ENCODE results near the gene C7orf57. TPM values are rescaled to one million over a fixed set of nuclear protein-coding genes. Genes with fewer than 3 reads are reported as not detected.

The C7orf57 gene
- total RNA-seq, 3 donors from 2014 or later (not counting 1 experiment from before 2014, with no cell fraction given): 0.85 TPM; not detected in 2

DNA sequence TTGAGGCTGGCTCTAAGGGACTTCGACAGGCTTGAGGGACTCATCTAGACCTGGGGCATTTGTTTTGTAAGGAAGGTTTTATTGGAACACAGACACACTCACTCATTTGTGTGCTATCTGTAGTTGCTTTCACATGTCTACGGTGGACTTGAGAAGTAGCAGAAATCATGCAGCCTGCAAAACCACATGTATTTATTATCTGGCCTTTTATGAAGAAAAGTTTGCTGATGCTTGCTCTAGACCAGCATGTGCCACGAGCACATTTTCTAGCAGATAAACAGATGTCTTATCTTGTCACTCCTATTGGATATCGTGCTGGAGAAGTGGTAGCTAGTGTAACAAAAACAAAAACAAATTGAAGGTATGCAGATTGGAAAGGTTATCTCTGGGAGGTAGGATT is 63.5 kb downstream of the C7orf57 start:
- Histone ChIP-seq H3K4me1 (ENCODE audit: control insufficient read depth, insufficient read depth, low read length) (peaks cover 53% of the 10 kb centered on the region), H3K27me3 (ENCODE audit: control insufficient read depth, insufficient read depth, low read length) (no peaks in the 10 kb centered on the region), H3K36me3 (ENCODE audit: control insufficient read depth, insufficient read depth, low read length) (peaks cover 60% of the 10 kb centered on the region), H3K27ac (ENCODE audit: low read length) (peak overlapping the region; percentile 86), H3K9me3 (ENCODE audit: control insufficient read depth, insufficient read depth, low read length) (no peaks in the 10 kb centered on the region), H3K4me3 (ENCODE audit: low read length) (no peak overlapping the region)
- WGBS (ENCODE audit: insufficient coverage): 81% methylated on average over 4 of the region's 4 CpGs
- H3K27me3 Mint-ChIP-seq (ENCODE audit: low read depth in 2 of 2): no peaks in the 10 kb centered on the region
- peak overlapping the region; percentile 96 to 98 for H3K27ac Mint-ChIP-seq
- TF ChIP-seq, protein P1, sequence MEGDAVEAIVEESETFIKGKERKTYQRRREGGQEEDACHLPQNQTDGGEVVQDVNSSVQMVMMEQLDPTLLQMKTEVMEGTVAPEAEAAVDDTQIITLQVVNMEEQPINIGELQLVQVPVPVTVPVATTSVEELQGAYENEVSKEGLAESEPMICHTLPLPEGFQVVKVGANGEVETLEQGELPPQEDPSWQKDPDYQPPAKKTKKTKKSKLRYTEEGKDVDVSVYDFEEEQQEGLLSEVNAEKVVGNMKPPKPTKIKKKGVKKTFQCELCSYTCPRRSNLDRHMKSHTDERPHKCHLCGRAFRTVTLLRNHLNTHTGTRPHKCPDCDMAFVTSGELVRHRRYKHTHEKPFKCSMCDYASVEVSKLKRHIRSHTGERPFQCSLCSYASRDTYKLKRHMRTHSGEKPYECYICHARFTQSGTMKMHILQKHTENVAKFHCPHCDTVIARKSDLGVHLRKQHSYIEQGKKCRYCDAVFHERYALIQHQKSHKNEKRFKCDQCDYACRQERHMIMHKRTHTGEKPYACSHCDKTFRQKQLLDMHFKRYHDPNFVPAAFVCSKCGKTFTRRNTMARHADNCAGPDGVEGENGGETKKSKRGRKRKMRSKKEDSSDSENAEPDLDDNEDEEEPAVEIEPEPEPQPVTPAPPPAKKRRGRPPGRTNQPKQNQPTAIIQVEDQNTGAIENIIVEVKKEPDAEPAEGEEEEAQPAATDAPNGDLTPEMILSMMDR (IDR thresholded peaks at IDR 0.05): no peak
- H3K36me3 Mint-ChIP-seq: peaks cover 19% of the 10 kb centered on the region
- H3K9me3 Mint-ChIP-seq: no peaks in the 10 kb centered on the region
- ATAC-seq (no peak), DNase-seq (no peak)
- intact Hi-C loops (cut with micrococcal nuclease): no loop called here
- peaks cover 72 to 77% of the 10 kb centered on the region in 2 donors for H3K4me1 Mint-ChIP-seq
- H3K4me3 Mint-ChIP-seq: peak overlapping the region; percentile 86

DNA sequence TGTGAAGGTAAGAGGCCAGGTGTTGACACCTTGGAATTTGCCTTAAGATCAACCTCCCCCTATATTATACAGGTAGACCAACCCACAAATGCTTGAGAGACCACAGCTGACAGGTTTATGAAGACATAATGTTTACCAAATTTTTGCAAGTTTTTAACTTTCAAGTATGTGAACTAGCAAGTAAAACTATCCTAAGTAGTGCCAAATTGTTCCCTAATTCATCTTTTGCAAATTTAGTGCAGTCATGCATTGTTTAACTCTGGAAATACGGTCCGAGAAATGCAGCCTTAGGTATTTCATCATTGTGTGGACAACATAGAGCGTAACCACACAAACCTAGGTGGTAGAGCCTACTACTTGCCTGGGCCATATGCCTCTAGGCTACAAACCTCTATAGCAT is 64.4 kb downstream of the C7orf57 start:
- 81% methylated on average over 3 of the region's 3 CpGs for WGBS (ENCODE audit: insufficient coverage)
- TF ChIP-seq, protein P1 (IDR thresholded peaks at IDR 0.05): no peak
- Mint-ChIP-seq H3K9me3 (no peaks in the 10 kb centered on the region), H3K4me1 (peaks cover 67 to 71% of the 10 kb centered on the region in 2 donors), H3K36me3 (peaks cover 24% of the 10 kb centered on the region), H3K27me3 (ENCODE audit: low read depth in 2 of 2) (no peaks in the 10 kb centered on the region), H3K4me3 (peak overlapping the region; percentile 45), H3K27ac (peak overlapping the region; percentile 96 to 98)
- ATAC-seq (no peak), DNase-seq (no peak)
- H3K4me1 ChIP-seq (ENCODE audit: control insufficient read depth, insufficient read depth, low read length): peaks cover 53% of the 10 kb centered on the region
- H3K36me3 ChIP-seq (ENCODE audit: control insufficient read depth, insufficient read depth, low read length): peaks cover 62% of the 10 kb centered on the region
- no peak overlapping the region for H3K4me3 ChIP-seq (ENCODE audit: low read length)
- H3K27me3 ChIP-seq (ENCODE audit: control insufficient read depth, insufficient read depth, low read length): no peaks in the 10 kb centered on the region
- intact Hi-C loops (cut with micrococcal nuclease): no loop called here
- H3K9me3 ChIP-seq (ENCODE audit: control insufficient read depth, insufficient read depth, low read length): no peaks in the 10 kb centered on the region
- H3K27ac ChIP-seq (ENCODE audit: low read length): peak overlapping the region; percentile 3

DNA sequence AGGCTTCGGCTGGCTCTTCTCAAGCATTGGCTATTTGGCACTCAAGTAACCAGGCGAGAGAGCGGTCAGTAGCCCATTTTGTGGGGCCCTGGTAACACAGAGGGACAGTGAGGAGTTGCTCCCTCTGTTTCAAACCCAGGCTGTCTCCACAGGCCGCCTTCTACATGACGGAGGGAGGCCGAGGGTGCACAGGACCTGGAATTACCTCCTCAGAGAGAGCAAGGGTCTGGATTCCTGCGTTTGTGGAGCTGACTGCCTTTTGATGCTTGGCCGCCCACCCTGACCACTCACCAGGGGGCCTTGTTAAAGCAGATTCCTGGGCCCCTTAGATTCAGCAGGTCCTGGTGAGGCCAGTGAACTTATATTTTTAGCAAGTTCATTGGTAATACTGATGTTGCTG is 66.0 kb downstream of the C7orf57 start:
- DNase-seq (no peak), ATAC-seq (no peak)
- H3K36me3 ChIP-seq (ENCODE audit: control insufficient read depth, insufficient read depth, low read length): peaks cover 64% of the 10 kb centered on the region
- no peak overlapping the region for H3K27ac ChIP-seq (ENCODE audit: low read length)
- 98% methylated on average over 8 of the region's 8 CpGs for whole genome bisulfite sequencing (ENCODE audit: insufficient coverage)
- Mint-ChIP-seq H3K9me3 (no peaks in the 10 kb centered on the region), H3K36me3 (peaks cover 22% of the 10 kb centered on the region), H3K27ac (peak overlapping the region; percentile 72 to 96), H3K4me3 (no peak overlapping the region), H3K4me1 (peaks cover 56 to 61% of the 10 kb centered on the region in 2 donors), H3K27me3 (ENCODE audit: low read depth in 2 of 2) (no peaks in the 10 kb centered on the region)
- H3K4me3 ChIP-seq (ENCODE audit: low read length): no peak overlapping the region
- peaks cover 40% of the 10 kb centered on the region for H3K4me1 ChIP-seq (ENCODE audit: control insufficient read depth, insufficient read depth, low read length)
- intact Hi-C loops (cut with micrococcal nuclease): no loop called here
- TF ChIP-seq, protein P1 (IDR thresholded peaks at IDR 0.05): no peak
- no peaks in the 10 kb centered on the region for H3K9me3 ChIP-seq (ENCODE audit: control insufficient read depth, insufficient read depth, low read length)
- no peaks in the 10 kb centered on the region for H3K27me3 ChIP-seq (ENCODE audit: control insufficient read depth, insufficient read depth, low read length)

DNA sequence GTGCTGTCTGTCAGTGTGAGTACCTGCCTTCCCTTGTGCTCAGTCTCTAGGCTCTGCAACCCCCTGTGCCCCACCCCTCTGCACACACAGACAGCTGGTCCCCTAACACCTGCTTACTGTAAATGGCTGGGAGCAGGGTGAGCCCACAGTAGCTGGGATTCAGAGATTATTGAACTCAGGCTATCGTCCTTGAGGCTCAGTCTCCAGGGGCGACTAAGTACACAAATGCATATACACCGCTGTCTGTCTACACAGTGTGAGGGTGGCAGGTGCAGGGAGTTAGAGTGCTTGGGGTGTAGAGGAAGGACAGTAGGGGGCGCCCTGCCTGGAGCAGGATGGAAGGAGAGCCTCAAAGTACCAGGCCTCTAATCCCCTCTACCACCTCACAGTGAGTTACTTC is 66.6 kb downstream of the C7orf57 start:
- Mint-ChIP-seq H3K27ac (peak overlapping the region; percentile 48 to 72), H3K36me3 (peaks cover 22% of the 10 kb centered on the region), H3K27me3 (ENCODE audit: low read depth in 2 of 2) (no peaks in the 10 kb centered on the region), H3K4me3 (no peak overlapping the region), H3K9me3 (no peaks in the 10 kb centered on the region), H3K4me1 (peaks cover 51 to 60% of the 10 kb centered on the region in 2 donors)
- intact Hi-C loops (cut with micrococcal nuclease): no loop called here
- peaks cover 68% of the 10 kb centered on the region for H3K36me3 ChIP-seq (ENCODE audit: control insufficient read depth, insufficient read depth, low read length)
- peak in 1 of 2 donors; percentile 52 for DNase-seq
- no peaks in the 10 kb centered on the region for H3K27me3 ChIP-seq (ENCODE audit: control insufficient read depth, insufficient read depth, low read length)
- H3K27ac ChIP-seq (ENCODE audit: low read length): no peak overlapping the region
- ATAC-seq: peak in 2 of 3 donors; percentile 30 to 33
- TF ChIP-seq, protein P1 (IDR thresholded peaks at IDR 0.05): peak; percentile 44
- H3K4me1 ChIP-seq (ENCODE audit: control insufficient read depth, insufficient read depth, low read length): peaks cover 34% of the 10 kb centered on the region
- no peak overlapping the region for H3K4me3 ChIP-seq (ENCODE audit: low read length)
- H3K9me3 ChIP-seq (ENCODE audit: control insufficient read depth, insufficient read depth, low read length): no peaks in the 10 kb centered on the region
- WGBS (ENCODE audit: insufficient coverage): 96% methylated on average over 3 of the region's 4 CpGs
